Endothelial cell of umbilical vein (primary cell): ENCODE data around the gene XYLT1.

Source experiments
- EZH2 ChIP-seq: IDR thresholded peaks from 2 replicates; pipeline ENCODE4 v1.6.1; 2012; ENCODE audit warnings: borderline replicate concordance, low read depth, mild to moderate bottlenecking, moderate library complexity, low read length, inconsistent platforms; ENCODE audit not compliant: severe bottlenecking
- POLR2A ChIP-seq: IDR thresholded peaks from 2 replicates; pipeline ENCODE4 v1.6.1; 2012; ENCODE audit warnings: low read depth, mild to moderate bottlenecking, control low read depth, low read length
- POLR2AphosphoS5 ChIP-seq: IDR thresholded peaks from 2 replicates; pipeline ENCODE4 v1.6.1; 2012; ENCODE audit warnings: low read depth, mild to moderate bottlenecking, control low read depth, low read length, moderate library complexity; ENCODE audit not compliant: insufficient read depth
- TF ChIP-seq, protein P1 (sequence below), 2 donors: IDR thresholded peaks; 1 replicate in 1 of 2; 2 replicates in 1 of 2; pipeline ENCODE4 v1.5.1; 2011; ENCODE audit warnings: low read length in 2 of 2, mild to moderate bottlenecking in 2 of 2, moderate library complexity in 2 of 2, control low read depth in 1 of 2, inconsistent platforms in 1 of 2, low read depth in 1 of 2; ENCODE audit not compliant: insufficient read depth in 1 of 2; ENCODE audit errors: extremely low read depth in 1 of 2

DNA sequence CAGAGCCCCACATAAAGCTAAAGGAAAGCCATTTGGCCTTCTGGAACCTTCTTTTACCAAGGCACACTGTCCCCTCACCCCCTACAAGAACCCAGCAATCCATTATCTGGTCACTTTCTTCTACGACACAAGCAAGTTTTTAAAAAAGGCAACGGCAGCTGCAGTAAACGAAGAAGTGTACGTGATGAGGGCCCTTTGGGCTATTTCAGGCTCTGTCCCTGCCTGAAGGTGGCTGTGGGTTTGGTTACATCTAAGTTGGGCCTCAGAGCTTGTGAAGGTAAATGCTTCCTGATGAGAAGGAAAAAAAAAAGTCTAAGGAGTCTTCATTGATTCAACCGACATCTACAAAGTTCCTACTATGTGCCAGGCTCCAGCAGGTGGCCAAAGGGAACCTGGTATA is 35.4 kb downstream of the XYLT1 start:
- TF ChIP-seq EZH2 = no peak
- TF ChIP-seq, protein P1, sequence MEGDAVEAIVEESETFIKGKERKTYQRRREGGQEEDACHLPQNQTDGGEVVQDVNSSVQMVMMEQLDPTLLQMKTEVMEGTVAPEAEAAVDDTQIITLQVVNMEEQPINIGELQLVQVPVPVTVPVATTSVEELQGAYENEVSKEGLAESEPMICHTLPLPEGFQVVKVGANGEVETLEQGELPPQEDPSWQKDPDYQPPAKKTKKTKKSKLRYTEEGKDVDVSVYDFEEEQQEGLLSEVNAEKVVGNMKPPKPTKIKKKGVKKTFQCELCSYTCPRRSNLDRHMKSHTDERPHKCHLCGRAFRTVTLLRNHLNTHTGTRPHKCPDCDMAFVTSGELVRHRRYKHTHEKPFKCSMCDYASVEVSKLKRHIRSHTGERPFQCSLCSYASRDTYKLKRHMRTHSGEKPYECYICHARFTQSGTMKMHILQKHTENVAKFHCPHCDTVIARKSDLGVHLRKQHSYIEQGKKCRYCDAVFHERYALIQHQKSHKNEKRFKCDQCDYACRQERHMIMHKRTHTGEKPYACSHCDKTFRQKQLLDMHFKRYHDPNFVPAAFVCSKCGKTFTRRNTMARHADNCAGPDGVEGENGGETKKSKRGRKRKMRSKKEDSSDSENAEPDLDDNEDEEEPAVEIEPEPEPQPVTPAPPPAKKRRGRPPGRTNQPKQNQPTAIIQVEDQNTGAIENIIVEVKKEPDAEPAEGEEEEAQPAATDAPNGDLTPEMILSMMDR (IDR thresholded peaks at IDR 0.05; ENCODE audit: extremely low read depth in 1 of 2, insufficient read depth in 1 of 2, low read depth in 1 of 2, low read length in 2 of 2) = no peak
- TF ChIP-seq POLR2AphosphoS5 = no peak
- TF ChIP-seq POLR2A = no peak
